Measurements from ENCODE around the gene GGA1. TPM values are rescaled to one million over a fixed set of nuclear protein-coding genes. Genes with fewer than 3 reads are reported as not detected.

The GGA1 gene
- polyA plus RNA-seq, 1 of the 3 experiments (the other 2 are of a cell fraction): 81.1 TPM

DNA sequence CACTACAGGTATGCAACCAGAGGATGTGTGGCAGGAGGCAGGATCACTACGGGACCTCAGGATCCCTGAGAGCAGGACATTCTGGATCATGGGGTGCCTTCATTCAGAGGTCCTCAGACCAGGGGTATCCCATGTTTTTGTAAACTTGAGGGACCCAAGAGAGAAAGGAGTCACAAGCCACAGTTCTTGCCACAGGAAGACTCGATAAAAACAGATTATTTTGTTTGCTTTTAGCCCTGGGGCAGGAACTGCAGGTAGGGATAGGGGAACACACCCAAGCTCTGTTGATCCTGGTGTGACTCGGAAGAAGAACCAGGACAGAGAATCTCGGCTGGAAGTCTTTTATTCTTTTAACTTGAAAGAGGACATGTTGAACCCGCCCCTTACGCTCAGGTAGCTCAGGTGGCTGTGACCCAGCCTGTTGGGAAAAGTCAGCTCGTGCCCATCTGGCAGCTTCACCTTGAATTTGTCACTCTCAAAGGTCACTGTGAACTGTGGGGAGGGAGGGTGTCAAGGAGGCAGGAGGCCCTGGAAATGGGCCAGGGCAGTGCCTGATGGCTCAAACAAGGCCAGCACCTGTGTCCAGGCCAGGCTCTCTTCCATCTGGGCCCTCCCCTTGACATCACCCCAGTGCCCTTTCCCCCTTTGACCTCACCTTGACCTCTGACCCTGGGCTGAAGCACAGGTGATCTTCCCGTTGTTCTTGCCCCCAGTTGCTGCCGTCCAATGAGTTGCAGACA is 38.5 kb upstream of the GGA1 start:
- Histone ChIP-seq H3K9me3 (no peaks in the 10 kb centered on the region), H3K4me1 (ENCODE audit: control insufficient read depth in 1 of 2, insufficient read depth in 2 of 2, low read depth in 1 of 2, low read length in 1 of 2) (no peaks in the 10 kb centered on the region; a peak in 1 of 4 replicates), H4K20me1 (ENCODE audit: insufficient read depth) (peaks cover 65% of the 10 kb centered on the region), H3K4me3 (ENCODE audit: low read depth in 2 of 2, low read length in 1 of 2) (no peak overlapping the region), H3K27me3 (ENCODE audit: insufficient read depth) (no peaks in the 10 kb centered on the region), H3K9ac (no peak overlapping the region), H3K4me2 (no peak overlapping the region), H3K9me2 (no peaks in the 10 kb centered on the region), H3F3A (replicated peaks; ENCODE audit: insufficient read depth) (peaks cover 7% of the 10 kb centered on the region), H3K79me2 (ENCODE audit: insufficient read depth) (peaks cover 38% of the 10 kb centered on the region), H3K27ac (ENCODE audit: low read depth in 2 of 2, low read length in 1 of 2) (no peak overlapping the region), H2AFZ (ENCODE audit: low read depth) (no peak overlapping the region), H3K36me3 (replicated peaks in 1 of 2; ENCODE audit: control insufficient read depth in 1 of 2, insufficient read depth in 2 of 2, low read length in 1 of 2) (peaks cover 7 to 26% of the 10 kb centered on the region in 2 experiments)
- POLR2A ChIA-PET: no interaction called here
- CTCF ChIA-PET: interaction anchor here (0.5 to 20.5 kb wide), 10 partner anchors 9 to 253 kb away, joined by 3 to 647 read pairs (median 5); partner anchors contain the start of gene GGA1
- 87% methylated on average over 9 of the region's 9 CpGs for WGBS (ENCODE audit: low lambda C conversion rate)
- DNase-seq: no peak
- TF ChIP-seq JUND (IDR thresholded peaks at IDR 0.05) (no peak), ELF1 (IDR thresholded peaks at IDR 0.05) (no peak), POLR2AphosphoS5 (IDR thresholded peaks at IDR 0.05; ENCODE audit: low read depth, low read length) (no peak), NRF1 (IDR thresholded peaks at IDR 0.05; ENCODE audit: low read depth, low read length) (no peak)
- TF ChIP-seq, protein P1, sequence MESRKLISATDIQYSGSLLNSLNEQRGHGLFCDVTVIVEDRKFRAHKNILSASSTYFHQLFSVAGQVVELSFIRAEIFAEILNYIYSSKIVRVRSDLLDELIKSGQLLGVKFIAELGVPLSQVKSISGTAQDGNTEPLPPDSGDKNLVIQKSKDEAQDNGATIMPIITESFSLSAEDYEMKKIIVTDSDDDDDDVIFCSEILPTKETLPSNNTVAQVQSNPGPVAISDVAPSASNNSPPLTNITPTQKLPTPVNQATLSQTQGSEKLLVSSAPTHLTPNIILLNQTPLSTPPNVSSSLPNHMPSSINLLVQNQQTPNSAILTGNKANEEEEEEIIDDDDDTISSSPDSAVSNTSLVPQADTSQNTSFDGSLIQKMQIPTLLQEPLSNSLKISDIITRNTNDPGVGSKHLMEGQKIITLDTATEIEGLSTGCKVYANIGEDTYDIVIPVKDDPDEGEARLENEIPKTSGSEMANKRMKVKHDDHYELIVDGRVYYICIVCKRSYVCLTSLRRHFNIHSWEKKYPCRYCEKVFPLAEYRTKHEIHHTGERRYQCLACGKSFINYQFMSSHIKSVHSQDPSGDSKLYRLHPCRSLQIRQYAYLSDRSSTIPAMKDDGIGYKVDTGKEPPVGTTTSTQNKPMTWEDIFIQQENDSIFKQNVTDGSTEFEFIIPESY (IDR thresholded peaks at IDR 0.05; ENCODE audit: borderline replicate concordance, low read depth): no peak

DNA sequence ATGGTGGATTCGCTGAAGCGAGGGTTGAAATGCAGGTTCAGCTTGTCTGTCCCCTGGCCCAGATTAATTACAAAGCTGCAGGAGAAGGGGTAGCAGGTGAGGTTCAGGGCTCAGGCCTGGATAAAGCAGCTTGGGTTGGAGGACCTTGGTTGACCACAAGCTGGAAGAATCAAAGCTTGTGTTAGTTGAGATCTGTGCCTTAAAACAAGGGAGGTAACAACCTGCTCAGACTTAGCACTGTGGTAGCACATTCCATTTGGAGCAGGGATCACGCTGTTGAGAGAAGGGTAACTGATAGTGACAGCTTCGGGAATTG is 38.0 kb upstream of the GGA1 start:
- 81% methylated on average over 4 of the region's 4 CpGs for WGBS (ENCODE audit: low lambda C conversion rate)
- Histone ChIP-seq H2AFZ (ENCODE audit: low read depth) (no peak overlapping the region), H3F3A (replicated peaks; ENCODE audit: insufficient read depth) (peaks cover 7% of the 10 kb centered on the region), H4K20me1 (ENCODE audit: insufficient read depth) (peaks cover 59% of the 10 kb centered on the region), H3K36me3 (replicated peaks in 1 of 2; ENCODE audit: control insufficient read depth in 1 of 2, insufficient read depth in 2 of 2, low read length in 1 of 2) (peaks cover 7 to 26% of the 10 kb centered on the region in 2 experiments), H3K79me2 (ENCODE audit: insufficient read depth) (peaks cover 33% of the 10 kb centered on the region), H3K4me1 (ENCODE audit: control insufficient read depth in 1 of 2, insufficient read depth in 2 of 2, low read depth in 1 of 2, low read length in 1 of 2) (no peaks in the 10 kb centered on the region; a peak in 1 of 4 replicates), H3K9me3 (no peaks in the 10 kb centered on the region), H3K9ac (no peak overlapping the region), H3K4me2 (no peak overlapping the region), H3K27ac (ENCODE audit: low read depth in 2 of 2, low read length in 1 of 2) (no peak overlapping the region), H3K4me3 (ENCODE audit: low read depth in 2 of 2, low read length in 1 of 2) (no peak overlapping the region), H3K27me3 (ENCODE audit: insufficient read depth) (no peaks in the 10 kb centered on the region), H3K9me2 (no peaks in the 10 kb centered on the region)
- DNase-seq: no peak
- ChIA-PET POLR2A (no interaction called here), CTCF (interaction anchor here (0.5 to 20.5 kb wide), 8 partner anchors 9 to 253 kb away, joined by 3 to 647 read pairs (median 5); partner anchors contain the start of gene GGA1)
- TF ChIP-seq NRF1 (IDR thresholded peaks at IDR 0.05; ENCODE audit: low read depth, low read length) (no peak), SMC3 (IDR thresholded peaks at IDR 0.05; ENCODE audit: low read depth, low read length) (no peak)
- TF ChIP-seq, protein P2, sequence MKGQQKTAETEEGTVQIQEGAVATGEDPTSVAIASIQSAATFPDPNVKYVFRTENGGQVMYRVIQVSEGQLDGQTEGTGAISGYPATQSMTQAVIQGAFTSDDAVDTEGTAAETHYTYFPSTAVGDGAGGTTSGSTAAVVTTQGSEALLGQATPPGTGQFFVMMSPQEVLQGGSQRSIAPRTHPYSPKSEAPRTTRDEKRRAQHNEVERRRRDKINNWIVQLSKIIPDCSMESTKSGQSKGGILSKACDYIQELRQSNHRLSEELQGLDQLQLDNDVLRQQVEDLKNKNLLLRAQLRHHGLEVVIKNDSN (IDR thresholded peaks at IDR 0.05; ENCODE audit: borderline replicate concordance, low read depth): no peak
